GM23338 (cell line): ENCODE results near the gene BICC1. TPM values are rescaled to one million over a fixed set of nuclear protein-coding genes. Genes with fewer than 3 reads are reported as not detected.

ENCODE experiments used
- ATAC-seq: fragments of 200-7000 bp; cut with Tn5 transposase; 3 replicates; pipeline ENCODE4 v1.9.1; 2020
- DNase-seq: peaks from one replicate; pipeline ENCODE4 v3.0.0-alpha.2; 2015; ENCODE audit warnings: low spot score
- H2AFZ ChIP-seq: fragments of 200-600 bp; sonication (generic); 2 replicates; pipeline ENCODE4 v1.8.0; 2016; ENCODE audit warnings: antibody characterized with exemption, mild to moderate bottlenecking, moderate library complexity
- H3F3A ChIP-seq: fragments of 200-600 bp; sonication (generic); replicated peaks from 2 replicates; pipeline ENCODE4 v1.8.0; 2017; ENCODE audit warnings: antibody characterized with exemption, mixed run types, low read depth
- H3K27ac ChIP-seq: fragments of 200-600 bp; sonication (generic); 2 replicates; pipeline ENCODE4 v1.6.1; 2016; ENCODE audit warnings: low read depth
- H3K27me3 ChIP-seq: fragments of 200-600 bp; sonication (generic); 2 replicates; pipeline ENCODE4 v1.8.0; 2016; ENCODE audit warnings: mild to moderate bottlenecking, mixed run types, moderate library complexity; ENCODE audit not compliant: insufficient read depth
- H3K36me3 ChIP-seq: fragments of 200-600 bp; sonication (generic); 2 replicates; pipeline ENCODE4 v1.8.0; 2016; ENCODE audit warnings: mild to moderate bottlenecking; ENCODE audit not compliant: insufficient read depth
- H3K4me1 ChIP-seq: fragments of 200-600 bp; sonication (generic); 2 replicates; pipeline ENCODE4 v1.8.0; 2016; ENCODE audit warnings: mild to moderate bottlenecking, moderate library complexity; ENCODE audit not compliant: insufficient read depth
- H3K4me2 ChIP-seq: fragments of 200-600 bp; sonication (generic); 2 replicates; pipeline ENCODE4 v1.7.1; 2017; ENCODE audit warnings: mixed run types
- H3K4me3 ChIP-seq: fragments of 200-600 bp; sonication (generic); 2 replicates; pipeline ENCODE4 v1.6.1; 2016; ENCODE audit warnings: mixed run types
- H3K79me2 ChIP-seq: fragments of 200-600 bp; sonication (generic); replicated peaks from 2 replicates; pipeline ENCODE4 v1.8.0; 2017; ENCODE audit warnings: mild to moderate bottlenecking; ENCODE audit not compliant: insufficient read depth
- H3K9me2 ChIP-seq: fragments of 200-600 bp; sonication (generic); 2 replicates; pipeline ENCODE4 v1.8.0; 2017; ENCODE audit not compliant: insufficient read depth
- H4K20me1 ChIP-seq: fragments of 200-600 bp; sonication (generic); replicated peaks from 2 replicates; pipeline ENCODE4 v1.8.0; 2017; ENCODE audit warnings: mild to moderate bottlenecking; ENCODE audit not compliant: insufficient read depth
- H3K27ac Mint-ChIP-seq: 2 replicates; pipeline ENCODE4 v1.8.0; 2020; ENCODE audit warnings: inconsistent platforms, mild to moderate bottlenecking, moderate library complexity, mixed read lengths
- H3K27me3 Mint-ChIP-seq: 3 replicates; pipeline ENCODE4 v1.8.0; 2022; ENCODE audit warnings: low read depth, mild to moderate bottlenecking, moderate library complexity, mixed read lengths, inconsistent platforms; ENCODE audit not compliant: insufficient read depth, poor library complexity
- H3K36me3 Mint-ChIP-seq: 3 replicates; pipeline ENCODE4 v1.8.0; 2021; ENCODE audit warnings: low read depth, mild to moderate bottlenecking, inconsistent platforms, moderate library complexity, mixed read lengths
- H3K4me1 Mint-ChIP-seq: 3 replicates; pipeline ENCODE4 v1.8.0; 2020; ENCODE audit warnings: mild to moderate bottlenecking, inconsistent platforms, mixed read lengths
- H3K4me3 Mint-ChIP-seq: 3 replicates; pipeline ENCODE4 v1.8.0; 2021; ENCODE audit warnings: moderate library complexity, mild to moderate bottlenecking, inconsistent platforms, mixed read lengths
- H3K9me3 Mint-ChIP-seq: 3 replicates; pipeline ENCODE4 v1.8.0; 2020; ENCODE audit warnings: moderate library complexity, mild to moderate bottlenecking, inconsistent platforms, mixed read lengths
- EZH2 ChIP-seq: fragments of 200-600 bp; sonication (generic); IDR thresholded peaks from one replicate; pipeline ENCODE4 v1.8.0; 2017; ENCODE audit warnings: antibody characterized with exemption, mild to moderate bottlenecking, low read depth; ENCODE audit not compliant: unreplicated experiment
- EZH2phosphoT487 ChIP-seq: fragments of 200-600 bp; sonication (generic); IDR thresholded peaks from one replicate; pipeline ENCODE4 v1.8.1; 2018; ENCODE audit warnings: antibody characterized with exemption; ENCODE audit not compliant: unreplicated experiment
- JUNB ChIP-seq: IDR thresholded peaks from one replicate; pipeline ENCODE4 v1.6.1; 2016; ENCODE audit warnings: antibody characterized with exemption; ENCODE audit not compliant: unreplicated experiment
- POLR2AphosphoS5 ChIP-seq: IDR thresholded peaks from 2 replicates; pipeline ENCODE4 v1.6.1; 2016; ENCODE audit warnings: antibody characterized with exemption, low read depth
- REST ChIP-seq: IDR thresholded peaks from one replicate; pipeline ENCODE4 v1.6.1; 2018; ENCODE audit warnings: antibody characterized with exemption; ENCODE audit not compliant: unreplicated experiment
- STAT1 ChIP-seq: IDR thresholded peaks from one replicate; pipeline ENCODE4 v1.6.1; 2016; ENCODE audit warnings: antibody characterized with exemption; ENCODE audit not compliant: unreplicated experiment
- ZNF114 ChIP-seq: fragments of 250-450 bp; sonication (Bioruptor Pico); IDR thresholded peaks from 2 replicates; pipeline ENCODE4 v1.5.0; 2020; ENCODE audit warnings: mild to moderate bottlenecking, moderate library complexity
- ZNF331 ChIP-seq: fragments of 250-450 bp; sonication (Bioruptor Pico); IDR thresholded peaks from 2 replicates; pipeline ENCODE4 v1.5.0; 2020; ENCODE audit warnings: low read depth, mild to moderate bottlenecking, moderate library complexity
- ZNF462 ChIP-seq: fragments of 250-450 bp; sonication (Bioruptor Pico); IDR thresholded peaks from 2 replicates; pipeline ENCODE4 v1.5.0; 2020; ENCODE audit warnings: mild to moderate bottlenecking, moderate library complexity
- polyA plus RNA-seq: library from polyadenylated mRNA; unstranded; fragments of >200 nt; fragmentation: Nextera tagmentation; extraction: Ambion mirVana; gene quantifications from 2 replicates; pipeline ENCODE4 v1.2.1, GENCODE V29; 2016
- total RNA-seq: library from RNA; depleted of rRNA; stranded (reverse); fragments of >200 nt; shearing (Covaris generic); gene quantifications from 2 replicates; pipeline ENCODE4 v1.2.3, GENCODE V29; 2014
- TF ChIP-seq, protein P1 (sequence below): IDR thresholded peaks from 2 replicates; pipeline ENCODE4 v1.6.1; 2016; ENCODE audit warnings: antibody characterized with exemption

Gene BICC1
- total and polyA plus RNA-seq, 2 experiments from 2014 or later, result 1.3 to 2.2 TPM

- TF ChIP-seq ZNF462 (CRISPR knock-in tag), result no peak
- no peak for TF ChIP-seq STAT1
- TF ChIP-seq, protein P1, sequence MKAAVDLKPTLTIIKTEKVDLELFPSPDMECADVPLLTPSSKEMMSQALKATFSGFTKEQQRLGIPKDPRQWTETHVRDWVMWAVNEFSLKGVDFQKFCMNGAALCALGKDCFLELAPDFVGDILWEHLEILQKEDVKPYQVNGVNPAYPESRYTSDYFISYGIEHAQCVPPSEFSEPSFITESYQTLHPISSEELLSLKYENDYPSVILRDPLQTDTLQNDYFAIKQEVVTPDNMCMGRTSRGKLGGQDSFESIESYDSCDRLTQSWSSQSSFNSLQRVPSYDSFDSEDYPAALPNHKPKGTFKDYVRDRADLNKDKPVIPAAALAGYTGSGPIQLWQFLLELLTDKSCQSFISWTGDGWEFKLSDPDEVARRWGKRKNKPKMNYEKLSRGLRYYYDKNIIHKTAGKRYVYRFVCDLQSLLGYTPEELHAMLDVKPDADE, result no peak
- no peak for TF ChIP-seq JUNB
Observed at GRCh38 chr10:58718596-58718995, 205.9 kb downstream of the BICC1 start (continued).

DNA sequence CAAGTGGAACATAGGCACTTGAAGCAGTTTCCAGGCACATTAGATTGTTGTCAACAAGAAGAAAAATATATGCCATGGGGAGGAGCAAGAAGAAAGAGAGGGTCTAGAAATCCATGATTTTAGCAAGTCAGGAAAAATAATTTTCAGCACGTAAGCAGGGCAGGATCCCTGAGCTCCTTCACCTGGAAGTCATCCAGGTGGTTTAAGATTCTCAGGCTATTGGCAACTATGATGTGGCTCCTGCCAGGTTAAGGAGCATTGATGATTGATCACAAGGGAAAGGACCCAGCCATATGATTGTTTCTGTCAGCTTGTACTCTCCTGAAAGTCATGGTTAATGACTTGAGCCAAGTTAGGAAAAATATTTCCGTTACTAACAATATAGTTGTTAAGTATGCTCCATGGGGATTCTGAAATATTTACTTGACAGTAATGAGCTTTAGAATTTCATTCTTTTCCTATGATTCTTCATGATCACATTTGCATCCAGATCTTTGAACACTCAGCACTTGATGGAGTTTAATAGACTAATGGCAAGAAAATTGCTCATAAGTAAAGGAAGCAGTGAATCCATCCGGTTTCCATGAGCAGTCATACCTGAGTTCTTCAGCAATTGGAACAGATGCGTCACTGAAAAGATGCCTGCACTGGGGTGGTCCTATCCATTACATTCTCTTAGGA, 209.1 kb downstream of the BICC1 start:
- no peak overlapping the region for H2AFZ ChIP-seq
- H3K27me3 ChIP-seq, result no peaks in the 10 kb centered on the region
- H3K4me3 ChIP-seq, result no peak overlapping the region
- no peak overlapping the region for H3K27ac ChIP-seq
- peaks cover 4% of the 10 kb centered on the region for H3K27me3 Mint-ChIP-seq
- H3K4me2 ChIP-seq, result no peak overlapping the region
- no peaks in the 10 kb centered on the region for H4K20me1 ChIP-seq
- H3K4me3 Mint-ChIP-seq, result no peak overlapping the region
- H3K9me2 ChIP-seq, result no peaks in the 10 kb centered on the region; the same call in 1 of the 2 replicates
- no peak overlapping the region for H3K27ac Mint-ChIP-seq
- no peaks in the 10 kb centered on the region for H3K36me3 ChIP-seq
- H3K9me3 Mint-ChIP-seq, result no peaks in the 10 kb centered on the region
- H3K36me3 Mint-ChIP-seq, result no peaks in the 10 kb centered on the region; the same call in 2 of the 3 replicates
- DNase-seq (no peak), ATAC-seq (no peak)
- no peaks in the 10 kb centered on the region for H3K79me2 ChIP-seq
- peaks cover 4% of the 10 kb centered on the region; the same call in 1 of the 3 replicates for H3K4me1 Mint-ChIP-seq
- no peaks in the 10 kb centered on the region for H3F3A ChIP-seq
- no peaks in the 10 kb centered on the region for H3K4me1 ChIP-seq
- TF ChIP-seq ZNF114 (CRISPR knock-in tag) (no peak), JUNB (no peak), ZNF331 (no peak), EZH2phosphoT487 (no peak), POLR2AphosphoS5 (no peak), REST (no peak), EZH2 (no peak)
